Adrenal gland (tissue), 5 donors: ENCODE measurements around the gene NDUFB11.

Experiments used
- POLR2A ChIP-seq, 2 donors: fragments of 450-650 bp; IDR thresholded peaks; one replicate each; pipeline ENCODE4 v1.6.1; 2017; ENCODE audit warnings: antibody characterized with exemption in 2 of 2, mild to moderate bottlenecking in 2 of 2, moderate library complexity in 1 of 2
- TF ChIP-seq, protein P1 (sequence below), 6 experiments: fragments of 450-650 bp in 4 of 6; fragments of 200-600 bp in 2 of 6; sonication (generic) in 1 of 6; IDR thresholded peaks; 1 replicate in 5 of 6; 2 replicates in 1 of 6; pipeline versions ENCODE4 v1.5.1 to v1.8.0; 2016 to 2021; ENCODE audit warnings: antibody characterized with exemption in 6 of 6, mild to moderate bottlenecking in 2 of 6, moderate library complexity in 1 of 6
- donor health status: DM: no; HTN: no; CAD: no.

DNA sequence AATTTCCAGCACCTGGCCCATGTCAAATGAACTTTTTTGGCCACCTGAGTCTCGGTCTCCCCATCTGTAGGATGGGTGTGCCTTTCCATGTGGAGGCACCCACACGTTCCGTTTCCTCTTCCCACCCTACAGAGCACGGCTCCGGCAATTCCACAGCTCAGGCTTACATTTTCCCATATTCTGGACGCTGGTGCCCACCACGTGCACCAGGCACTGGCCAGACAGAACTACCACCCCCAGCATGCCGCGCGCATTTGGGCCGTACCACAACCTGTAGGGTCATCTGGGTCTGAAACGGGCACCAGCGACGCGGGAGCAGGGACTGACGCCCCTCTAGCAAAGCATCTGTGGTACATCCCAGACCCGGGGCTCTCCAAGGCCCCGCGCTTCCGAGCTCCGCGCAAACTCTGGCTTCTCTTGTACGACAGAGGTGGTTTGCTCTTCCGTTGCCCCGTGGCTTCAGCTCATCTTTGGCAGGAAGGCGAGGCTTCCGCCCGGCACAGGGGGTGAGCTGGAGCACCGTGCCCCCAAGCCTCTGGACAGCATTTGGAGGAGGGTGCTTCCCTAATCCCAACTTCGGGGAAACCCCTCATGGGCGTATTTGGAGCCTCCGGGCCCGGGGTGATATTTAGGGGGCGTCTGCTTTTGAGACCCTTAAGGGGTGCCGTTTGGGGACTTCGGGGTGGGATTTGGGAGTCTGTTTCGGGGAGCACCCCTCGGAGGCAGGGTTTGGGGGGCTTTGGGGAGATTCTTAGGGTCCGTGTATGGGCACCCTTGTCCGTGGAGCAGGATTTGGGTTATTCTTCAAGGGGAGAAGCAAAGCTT, 46.2 kb upstream of the NDUFB11 start:
- TF ChIP-seq POLR2A (IDR thresholded peaks at IDR 0.05), result peak; percentile 23 to 69
- TF ChIP-seq, protein P1, sequence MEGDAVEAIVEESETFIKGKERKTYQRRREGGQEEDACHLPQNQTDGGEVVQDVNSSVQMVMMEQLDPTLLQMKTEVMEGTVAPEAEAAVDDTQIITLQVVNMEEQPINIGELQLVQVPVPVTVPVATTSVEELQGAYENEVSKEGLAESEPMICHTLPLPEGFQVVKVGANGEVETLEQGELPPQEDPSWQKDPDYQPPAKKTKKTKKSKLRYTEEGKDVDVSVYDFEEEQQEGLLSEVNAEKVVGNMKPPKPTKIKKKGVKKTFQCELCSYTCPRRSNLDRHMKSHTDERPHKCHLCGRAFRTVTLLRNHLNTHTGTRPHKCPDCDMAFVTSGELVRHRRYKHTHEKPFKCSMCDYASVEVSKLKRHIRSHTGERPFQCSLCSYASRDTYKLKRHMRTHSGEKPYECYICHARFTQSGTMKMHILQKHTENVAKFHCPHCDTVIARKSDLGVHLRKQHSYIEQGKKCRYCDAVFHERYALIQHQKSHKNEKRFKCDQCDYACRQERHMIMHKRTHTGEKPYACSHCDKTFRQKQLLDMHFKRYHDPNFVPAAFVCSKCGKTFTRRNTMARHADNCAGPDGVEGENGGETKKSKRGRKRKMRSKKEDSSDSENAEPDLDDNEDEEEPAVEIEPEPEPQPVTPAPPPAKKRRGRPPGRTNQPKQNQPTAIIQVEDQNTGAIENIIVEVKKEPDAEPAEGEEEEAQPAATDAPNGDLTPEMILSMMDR (IDR thresholded peaks at IDR 0.05), result no peak
